K562 (cell line): ENCODE data around the gene OPHN1. TPM values are rescaled to one million over a fixed set of nuclear protein-coding genes. Genes with fewer than 3 reads are reported as not detected.

Source experiments
- ATAC-seq: fragments of 200-7000 bp; cut with Tn5 transposase; 3 replicates; pipeline ENCODE4 v1.9.1; 2020; ENCODE audit warnings: moderate library complexity
- BruUV-seq: library from RNA; stranded (reverse); fragments of 400-500 nt; replicated peaks from 2 replicates; lab custom pipeline; 2021; lab: Mats Ljungman, UMichigan
- CTCF ChIA-PET: fragments of 300-600 bp; formaldehyde crosslinking; extraction: SDS; loops from one replicate; lab custom pipeline; 2021; ENCODE audit warnings: low intra/inter-chr PET ratio; lab: Yijun Ruan, JAX
- POLR2A ChIA-PET: fragments of 300-600, 350-650 bp; sonication (Branson Sonifier 250); formaldehyde crosslinking; extraction: SDS; loops from one replicate; lab custom pipeline; 2021; ENCODE audit warnings: antibody characterized with exemption, inconsistent platforms; lab: Yijun Ruan, JAX
- DNase-seq, 4 experiments: peaks; one replicate each; pipeline versions ENCODE4 v3.0.0 to v3.0.0-alpha.2; 2011 to 2018; ENCODE audit warnings: low spot score in 3 of 4, mixed read lengths in 3 of 4; ENCODE audit errors: extremely low read depth in 1 of 4
- FAIRE-seq: peaks from 2 replicates; lab custom pipeline; 2011; peaks lifted over from hg19 to GRCh38; lab: Jason Lieb, UNC
- H2AFZ ChIP-seq: 2 replicates; pipeline ENCODE4 v1.6.0; 2011; ENCODE audit warnings: low read depth, low read length, control low read depth, inconsistent platforms
- H3K27ac ChIP-seq: fragments of 200-600 bp; 3 replicates; pipeline ENCODE4 v1.8.0; 2011; ENCODE audit warnings: low read depth, mild to moderate bottlenecking, control low read depth, inconsistent platforms, low read length, moderate library complexity, mixed read lengths; ENCODE audit errors: extremely low read depth
- H3K27me3 ChIP-seq, 2 experiments: fragments of 300-600 bp in 1 of 2; 2 replicates in 1 of 2; 3 replicates in 1 of 2; pipeline versions ENCODE4 v1.6.0 to v1.8.0; 2011; ENCODE audit warnings: inconsistent platforms in 2 of 2, low read length in 2 of 2, mild to moderate bottlenecking in 1 of 2, mixed read lengths in 1 of 2, moderate library complexity in 1 of 2; ENCODE audit not compliant: control insufficient read depth in 2 of 2, insufficient read depth in 2 of 2
- H3K36me3 ChIP-seq: fragments of 300-600 bp; 3 replicates; pipeline ENCODE4 v1.8.0; 2011; ENCODE audit warnings: mild to moderate bottlenecking, low read length, inconsistent platforms; ENCODE audit not compliant: control insufficient read depth, insufficient read depth
- H3K4me1 ChIP-seq, 2 experiments: fragments of 200-600 bp in 1 of 2; replicated peaks in 1 of 2; 2 replicates in 1 of 2; 3 replicates in 1 of 2; pipeline versions ENCODE4 v1.5.1 to v1.8.0; 2011; ENCODE audit warnings: inconsistent platforms in 2 of 2, low read length in 2 of 2, mild to moderate bottlenecking in 1 of 2, mixed read lengths in 1 of 2, moderate library complexity in 1 of 2; ENCODE audit not compliant: control insufficient read depth in 2 of 2, insufficient read depth in 2 of 2
- H3K4me2 ChIP-seq: 2 replicates; pipeline ENCODE4 v1.6.1; 2011; ENCODE audit warnings: low read length, control low read depth, inconsistent platforms, mixed read lengths; ENCODE audit not compliant: insufficient read depth
- H3K4me3 ChIP-seq: fragments of 200-600 bp; sonication (generic), shearing (Covaris generic); 2 replicates; pipeline ENCODE4 v1.5.1; 2016; ENCODE audit warnings: control low read depth, inconsistent platforms
- H3K79me2 ChIP-seq: fragments of 200-600 bp; 3 replicates; pipeline ENCODE4 v1.8.0; 2011; ENCODE audit warnings: low read length, inconsistent platforms; ENCODE audit not compliant: control insufficient read depth, insufficient read depth
- H3K9ac ChIP-seq, 2 experiments: 2 replicates each; pipeline versions ENCODE4 v1.6.0 to v1.6.1; 2011; ENCODE audit warnings: low read depth in 2 of 2, low read length in 2 of 2, control low read depth in 1 of 2, inconsistent platforms in 1 of 2, mild to moderate bottlenecking in 1 of 2, mixed read lengths in 1 of 2; ENCODE audit not compliant: insufficient read depth in 1 of 2
- H3K9me1 ChIP-seq: one replicate; pipeline ENCODE4 v1.6.0; 2011; ENCODE audit warnings: inconsistent platforms, mild to moderate bottlenecking, low read length, moderate library complexity; ENCODE audit not compliant: control insufficient read depth, insufficient read depth
- H3K9me3 ChIP-seq: replicated peaks from 2 replicates; pipeline ENCODE4 v1.5.1; 2011; ENCODE audit warnings: low read depth, low read length, inconsistent platforms; ENCODE audit not compliant: control insufficient read depth, insufficient read depth
- H4K20me1 ChIP-seq: replicated peaks from 2 replicates; pipeline ENCODE4 v1.6.1; 2011; ENCODE audit warnings: low read length, inconsistent platforms, mixed read lengths; ENCODE audit not compliant: control insufficient read depth, insufficient read depth
- NFIC ChIP-seq: fragments of 450-650 bp; IDR thresholded peaks from 2 replicates; pipeline ENCODE4 v1.6.1; 2017; ENCODE audit warnings: mild to moderate bottlenecking, inconsistent platforms
- POLR2G ChIP-seq: fragments of 200-400 bp; formaldehyde crosslinking; IDR thresholded peaks from 2 replicates; pipeline ENCODE4 v1.6.1; 2017; ENCODE audit warnings: low read depth, mild to moderate bottlenecking, antibody characterized with exemption, low read length, moderate library complexity
- ZNF586 ChIP-seq: fragments of 450-650 bp; formaldehyde crosslinking; conservative IDR thresholded peaks from 2 replicates; pipeline ENCODE4 v1.4.0; 2020; ENCODE audit warnings: mild to moderate bottlenecking, moderate library complexity
- WGBS: fragments of 100-300 bp; shearing (Covaris generic); methylation state at CpG from one replicate; pipeline ENCODE4 v1.1.6; 2016; ENCODE audit warnings: low coverage, mixed read lengths; ENCODE audit not compliant: insufficient coverage; ENCODE audit errors: missing lambda C conversion rate; 5-methylcytosine and 5-hydroxymethylcytosine counted together
- in situ Hi-C: fragments of 300-500 bp; cut with MboI; formaldehyde crosslinking; loops from 4 replicates; pipeline ENCODE4 v1.15.0; 2018; ENCODE audit warnings: inconsistent platforms, mixed read lengths
- intact Hi-C: fragments of 100-400 bp; cut with micrococcal nuclease; formaldehyde crosslinking; loops from 2 replicates; pipeline ENCODE4 v1.14.2; 2022
- polyA plus RNA-seq, 8 experiments: library from polyadenylated mRNA; depleted of rRNA in 4 of 8; stranded (reverse) in 5 of 8; unstranded in 3 of 8; fragments of >200 nt; fragmentation: Nextera tagmentation in 2 of 8; fragmentation: Illumina TruSeq in 1 of 8; extraction: Ambion mirVana in 2 of 8; extraction: Trizol in 1 of 8; gene quantifications; 2 replicates each; pipeline versions ENCODE4 v1.2.1 to v1.2.3, GENCODE V29; 2011 to 2014; ENCODE audit warnings: inconsistent platforms in 1 of 8, missing spikeins in 1 of 8
- total RNA-seq, 7 experiments: library from RNA; depleted of rRNA in 6 of 7; stranded (reverse); fragments of >200 nt in 6 of 7; fragmentation: Illumina TruSeq in 2 of 7; extraction: Trizol in 2 of 7; gene quantifications; 2 replicates each; pipeline versions ENCODE4 v1.2.1 to v1.2.3, GENCODE V29; 2011 to 2021; ENCODE audit warnings: low replicate concordance in 1 of 7
- TF ChIP-seq, protein P1 (sequence below), 2 experiments: fragments of 450-650 bp in 1 of 2; IDR thresholded peaks; 2 replicates each; pipeline ENCODE4 v1.6.1; 2011 to 2017; ENCODE audit warnings: low read depth in 2 of 2, antibody characterized with exemption in 1 of 2, borderline replicate concordance in 1 of 2, low read length in 1 of 2, mild to moderate bottlenecking in 1 of 2, mixed read lengths in 1 of 2; ENCODE audit not compliant: control insufficient read depth in 1 of 2
- TF ChIP-seq, protein P2 (sequence below), 3 experiments: fragments of 200-800 bp in 1 of 3; fragments of 250-450 bp in 1 of 3; fragments of 450-650 bp in 1 of 3; sonication (Bioruptor Pico) in 1 of 3; sonication (Bioruptor generic) in 1 of 3; formaldehyde crosslinking in 1 of 3; IDR thresholded peaks; 2 replicates each; pipeline versions ENCODE4 v1.6.1 to v1.8.0; 2016 to 2022; ENCODE audit warnings: mild to moderate bottlenecking in 2 of 3, missing genetic modification characterization in 2 of 3, missing compliant biosample characterization in 1 of 3, moderate library complexity in 1 of 3
- TF ChIP-seq, protein P3 (sequence below): sonication (generic); formaldehyde crosslinking; IDR thresholded peaks from 2 replicates; pipeline ENCODE4 v1.8.1; 2023; ENCODE audit warnings: mild to moderate bottlenecking, missing genetic modification reagents, moderate library complexity
- TF ChIP-seq, protein P4 (sequence below): fragments of 150-350 bp; IDR thresholded peaks from 2 replicates; pipeline ENCODE4 v1.6.1; 2014; ENCODE audit warnings: low read depth, mild to moderate bottlenecking, low read length, borderline replicate concordance

Gene OPHN1
- total and polyA plus RNA-seq, 9 of the 15 experiments (the other 6 are each of a cell fraction or from before 2014, with no cell fraction given), result 0.28 to 1.8 (median 1.0) TPM

DNA sequence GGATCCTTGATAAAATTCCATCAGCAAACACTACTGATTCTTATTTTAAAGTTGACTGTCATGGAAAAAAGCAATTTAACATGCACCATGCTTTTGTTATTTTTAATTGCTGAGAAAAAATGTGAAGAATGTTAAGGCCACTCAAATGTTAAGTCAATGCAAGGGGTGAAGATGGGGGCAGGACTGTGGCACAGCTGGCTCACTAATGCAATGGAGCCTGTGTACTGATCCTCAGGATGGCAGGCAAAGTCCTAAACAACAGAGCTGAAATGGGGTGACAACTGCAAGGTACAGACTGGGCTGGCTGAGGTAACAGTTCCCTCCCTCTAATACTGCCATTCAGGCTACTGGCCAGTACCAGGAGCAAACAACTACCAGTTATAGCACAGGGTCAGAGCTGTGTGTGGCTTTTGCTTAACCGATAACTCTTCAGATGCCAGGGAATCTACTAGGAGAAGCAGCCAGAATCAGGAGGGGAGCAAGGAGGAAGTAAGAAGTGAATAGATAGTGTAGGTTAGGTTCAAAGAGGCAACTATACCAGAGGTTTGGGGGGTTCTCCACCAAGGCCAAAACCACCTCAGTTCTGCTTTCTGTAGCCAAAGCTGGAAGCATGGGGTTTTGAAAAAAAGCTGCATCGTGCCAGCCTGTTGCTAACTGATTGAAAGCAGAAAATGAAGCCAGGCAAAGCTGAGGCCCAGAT is 372.6 kb downstream of the OPHN1 start:
- Histone ChIP-seq H3K9ac (no peak overlapping the region), H3K79me2 (no peaks in the 10 kb centered on the region), H4K20me1 (no peaks in the 10 kb centered on the region), H3K4me3 (no peak overlapping the region), H3K9me1 (no peaks in the 10 kb centered on the region), H3K4me1 (no peaks in the 10 kb centered on the region), H3K4me2 (no peak overlapping the region), H3K36me3 (no peaks in the 10 kb centered on the region), H3K9me3 (no peaks in the 10 kb centered on the region), H2AFZ (no peak overlapping the region), H3K27me3 (no peaks in the 10 kb centered on the region), H3K27ac (no peak overlapping the region)
- no TSS peak for BruUV-seq
- CTCF ChIA-PET, result no interaction called here
- in situ Hi-C loops (no loop called here), intact Hi-C loops (no loop called here)
- FAIRE-seq, result no peak
- POLR2A ChIA-PET, result no interaction called here
- no peak for DNase-seq
- WGBS, result 0% methylated on average over 1 of the region's 2 CpGs
- no peak for ATAC-seq
- TF ChIP-seq, protein P1, sequence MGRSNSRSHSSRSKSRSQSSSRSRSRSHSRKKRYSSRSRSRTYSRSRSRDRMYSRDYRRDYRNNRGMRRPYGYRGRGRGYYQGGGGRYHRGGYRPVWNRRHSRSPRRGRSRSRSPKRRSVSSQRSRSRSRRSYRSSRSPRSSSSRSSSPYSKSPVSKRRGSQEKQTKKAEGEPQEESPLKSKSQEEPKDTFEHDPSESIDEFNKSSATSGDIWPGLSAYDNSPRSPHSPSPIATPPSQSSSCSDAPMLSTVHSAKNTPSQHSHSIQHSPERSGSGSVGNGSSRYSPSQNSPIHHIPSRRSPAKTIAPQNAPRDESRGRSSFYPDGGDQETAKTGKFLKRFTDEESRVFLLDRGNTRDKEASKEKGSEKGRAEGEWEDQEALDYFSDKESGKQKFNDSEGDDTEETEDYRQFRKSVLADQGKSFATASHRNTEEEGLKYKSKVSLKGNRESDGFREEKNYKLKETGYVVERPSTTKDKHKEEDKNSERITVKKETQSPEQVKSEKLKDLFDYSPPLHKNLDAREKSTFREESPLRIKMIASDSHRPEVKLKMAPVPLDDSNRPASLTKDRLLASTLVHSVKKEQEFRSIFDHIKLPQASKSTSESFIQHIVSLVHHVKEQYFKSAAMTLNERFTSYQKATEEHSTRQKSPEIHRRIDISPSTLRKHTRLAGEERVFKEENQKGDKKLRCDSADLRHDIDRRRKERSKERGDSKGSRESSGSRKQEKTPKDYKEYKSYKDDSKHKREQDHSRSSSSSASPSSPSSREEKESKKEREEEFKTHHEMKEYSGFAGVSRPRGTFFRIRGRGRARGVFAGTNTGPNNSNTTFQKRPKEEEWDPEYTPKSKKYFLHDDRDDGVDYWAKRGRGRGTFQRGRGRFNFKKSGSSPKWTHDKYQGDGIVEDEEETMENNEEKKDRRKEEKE (IDR thresholded peaks at IDR 0.05; ENCODE audit: borderline replicate concordance in 1 of 2, control insufficient read depth in 1 of 2, low read depth in 2 of 2, low read length in 1 of 2), result no peak
- TF ChIP-seq POLR2G (no peak), ZNF586 (no peak), NFIC (no peak)
- TF ChIP-seq, protein P2, sequence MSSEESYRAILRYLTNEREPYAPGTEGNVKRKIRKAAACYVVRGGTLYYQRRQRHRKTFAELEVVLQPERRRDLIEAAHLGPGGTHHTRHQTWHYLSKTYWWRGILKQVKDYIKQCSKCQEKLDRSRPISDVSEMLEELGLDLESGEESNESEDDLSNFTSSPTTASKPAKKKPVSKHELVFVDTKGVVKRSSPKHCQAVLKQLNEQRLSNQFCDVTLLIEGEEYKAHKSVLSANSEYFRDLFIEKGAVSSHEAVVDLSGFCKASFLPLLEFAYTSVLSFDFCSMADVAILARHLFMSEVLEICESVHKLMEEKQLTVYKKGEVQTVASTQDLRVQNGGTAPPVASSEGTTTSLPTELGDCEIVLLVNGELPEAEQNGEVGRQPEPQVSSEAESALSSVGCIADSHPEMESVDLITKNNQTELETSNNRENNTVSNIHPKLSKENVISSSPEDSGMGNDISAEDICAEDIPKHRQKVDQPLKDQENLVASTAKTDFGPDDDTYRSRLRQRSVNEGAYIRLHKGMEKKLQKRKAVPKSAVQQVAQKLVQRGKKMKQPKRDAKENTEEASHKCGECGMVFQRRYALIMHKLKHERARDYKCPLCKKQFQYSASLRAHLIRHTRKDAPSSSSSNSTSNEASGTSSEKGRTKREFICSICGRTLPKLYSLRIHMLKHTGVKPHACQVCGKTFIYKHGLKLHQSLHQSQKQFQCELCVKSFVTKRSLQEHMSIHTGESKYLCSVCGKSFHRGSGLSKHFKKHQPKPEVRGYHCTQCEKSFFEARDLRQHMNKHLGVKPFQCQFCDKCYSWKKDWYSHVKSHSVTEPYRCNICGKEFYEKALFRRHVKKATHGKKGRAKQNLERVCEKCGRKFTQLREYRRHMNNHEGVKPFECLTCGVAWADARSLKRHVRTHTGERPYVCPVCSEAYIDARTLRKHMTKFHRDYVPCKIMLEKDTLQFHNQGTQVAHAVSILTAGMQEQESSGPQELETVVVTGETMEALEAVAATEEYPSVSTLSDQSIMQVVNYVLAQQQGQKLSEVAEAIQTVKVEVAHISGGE (CRISPR knock-in tag; IDR thresholded peaks at IDR 0.05), result no peak
- TF ChIP-seq, protein P3, sequence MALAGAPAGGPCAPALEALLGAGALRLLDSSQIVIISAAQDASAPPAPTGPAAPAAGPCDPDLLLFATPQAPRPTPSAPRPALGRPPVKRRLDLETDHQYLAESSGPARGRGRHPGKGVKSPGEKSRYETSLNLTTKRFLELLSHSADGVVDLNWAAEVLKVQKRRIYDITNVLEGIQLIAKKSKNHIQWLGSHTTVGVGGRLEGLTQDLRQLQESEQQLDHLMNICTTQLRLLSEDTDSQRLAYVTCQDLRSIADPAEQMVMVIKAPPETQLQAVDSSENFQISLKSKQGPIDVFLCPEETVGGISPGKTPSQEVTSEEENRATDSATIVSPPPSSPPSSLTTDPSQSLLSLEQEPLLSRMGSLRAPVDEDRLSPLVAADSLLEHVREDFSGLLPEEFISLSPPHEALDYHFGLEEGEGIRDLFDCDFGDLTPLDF (CRISPR knock-in tag), result no peak
- TF ChIP-seq, protein P4, sequence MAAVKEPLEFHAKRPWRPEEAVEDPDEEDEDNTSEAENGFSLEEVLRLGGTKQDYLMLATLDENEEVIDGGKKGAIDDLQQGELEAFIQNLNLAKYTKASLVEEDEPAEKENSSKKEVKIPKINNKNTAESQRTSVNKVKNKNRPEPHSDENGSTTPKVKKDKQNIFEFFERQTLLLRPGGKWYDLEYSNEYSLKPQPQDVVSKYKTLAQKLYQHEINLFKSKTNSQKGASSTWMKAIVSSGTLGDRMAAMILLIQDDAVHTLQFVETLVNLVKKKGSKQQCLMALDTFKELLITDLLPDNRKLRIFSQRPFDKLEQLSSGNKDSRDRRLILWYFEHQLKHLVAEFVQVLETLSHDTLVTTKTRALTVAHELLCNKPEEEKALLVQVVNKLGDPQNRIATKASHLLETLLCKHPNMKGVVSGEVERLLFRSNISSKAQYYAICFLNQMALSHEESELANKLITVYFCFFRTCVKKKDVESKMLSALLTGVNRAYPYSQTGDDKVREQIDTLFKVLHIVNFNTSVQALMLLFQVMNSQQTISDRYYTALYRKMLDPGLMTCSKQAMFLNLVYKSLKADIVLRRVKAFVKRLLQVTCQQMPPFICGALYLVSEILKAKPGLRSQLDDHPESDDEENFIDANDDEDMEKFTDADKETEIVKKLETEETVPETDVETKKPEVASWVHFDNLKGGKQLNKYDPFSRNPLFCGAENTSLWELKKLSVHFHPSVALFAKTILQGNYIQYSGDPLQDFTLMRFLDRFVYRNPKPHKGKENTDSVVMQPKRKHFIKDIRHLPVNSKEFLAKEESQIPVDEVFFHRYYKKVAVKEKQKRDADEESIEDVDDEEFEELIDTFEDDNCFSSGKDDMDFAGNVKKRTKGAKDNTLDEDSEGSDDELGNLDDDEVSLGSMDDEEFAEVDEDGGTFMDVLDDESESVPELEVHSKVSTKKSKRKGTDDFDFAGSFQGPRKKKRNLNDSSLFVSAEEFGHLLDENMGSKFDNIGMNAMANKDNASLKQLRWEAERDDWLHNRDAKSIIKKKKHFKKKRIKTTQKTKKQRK, result no peak
